CD4-positive, alpha-beta T cell treated with Interleukin-21 for 1 hour (primary cell): ENCODE data around the gene CNPPD1.

Experiments
- DNase-seq: peaks from one replicate; pipeline ENCODE4 v3.0.0-alpha.2; 2020

CNPPD1 gene

DNA sequence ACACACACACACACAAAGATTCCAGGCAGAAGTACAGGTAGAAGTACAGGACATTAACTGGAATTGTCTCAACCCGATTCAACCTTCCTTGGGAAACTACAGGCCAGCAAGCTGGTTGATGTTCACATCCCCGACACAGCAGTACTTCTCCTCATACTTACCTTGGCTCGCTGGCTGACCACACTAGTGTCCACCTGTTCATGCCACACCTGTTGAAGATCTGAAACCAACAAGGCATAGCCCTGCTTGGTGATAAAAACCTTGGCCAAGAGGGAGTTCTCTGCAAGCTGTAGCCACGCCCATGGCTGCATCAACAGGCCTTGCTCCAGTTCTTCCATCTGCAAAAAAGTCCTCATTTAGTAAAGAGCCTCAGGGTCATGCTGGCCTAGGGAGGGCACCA is 18.7 kb downstream of the CNPPD1 start:
- no peak for DNase-seq

DNA sequence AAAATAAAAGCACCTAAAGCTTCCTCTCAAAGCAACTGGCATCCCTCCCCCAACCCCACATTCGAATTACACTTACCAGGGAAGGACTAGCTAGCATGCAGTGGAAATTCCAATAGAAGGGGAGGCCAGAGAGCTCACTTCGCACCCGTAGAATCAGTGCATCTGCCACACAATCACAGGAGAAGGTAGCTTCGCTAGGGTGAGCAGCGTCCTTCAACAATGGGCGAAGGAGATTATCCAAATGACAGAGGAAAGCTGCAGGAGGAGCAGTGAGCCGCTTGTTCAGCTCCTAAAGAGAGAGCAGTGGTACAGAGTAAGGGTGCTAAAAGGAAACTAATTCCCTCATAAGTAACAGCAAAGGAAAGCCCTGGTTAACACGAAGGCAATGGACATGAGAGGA is 19.3 kb downstream of the CNPPD1 start:
- no peak for DNase-seq

DNA sequence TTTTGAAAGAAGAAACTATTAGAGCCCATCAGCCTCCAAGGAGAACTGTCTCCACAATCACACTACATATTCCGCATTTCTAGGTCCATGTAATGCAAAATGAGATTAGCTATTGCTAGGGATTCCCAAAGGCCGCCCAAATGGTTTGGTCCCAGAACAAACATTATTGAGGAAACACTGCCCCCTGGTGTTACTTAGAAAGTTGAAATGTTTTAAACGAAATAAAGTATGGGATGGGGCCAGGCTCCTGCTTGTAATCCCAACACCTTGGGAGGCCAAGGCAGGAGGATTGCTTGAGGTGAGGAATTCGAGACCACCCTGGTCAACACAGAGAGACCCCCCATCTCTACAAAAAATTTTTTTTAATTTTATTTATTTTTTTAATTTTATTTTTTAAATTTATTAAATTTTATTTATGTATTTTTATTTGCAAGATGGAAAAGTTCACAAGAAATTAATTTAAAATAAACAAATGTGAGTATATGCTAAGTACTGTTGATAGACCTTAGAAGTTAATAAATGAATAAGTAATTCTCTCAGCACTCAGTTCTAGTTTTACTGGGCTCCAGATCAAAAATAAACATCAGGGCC is 21.6 kb downstream of the CNPPD1 start:
- DNase-seq = peak; percentile 73

DNA sequence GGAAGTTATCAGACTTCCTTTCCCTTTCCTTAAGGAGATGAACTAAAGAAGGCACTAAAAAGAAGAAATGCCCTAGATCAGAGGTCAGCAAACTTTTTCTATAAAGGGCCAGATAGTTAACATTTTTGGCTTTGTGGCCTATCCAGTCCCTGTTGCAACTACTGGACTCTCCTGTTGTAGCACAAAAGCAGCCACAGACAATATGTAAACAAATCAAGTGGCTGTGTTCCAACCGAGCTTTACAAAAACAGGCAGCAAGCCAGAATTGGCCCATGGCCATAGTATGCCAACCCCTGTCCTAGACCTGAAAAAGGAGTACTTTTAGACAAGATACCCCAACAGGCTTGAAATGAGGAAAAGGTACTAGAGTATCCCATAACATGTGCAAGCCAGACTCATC is 27.1 kb downstream of the CNPPD1 start:
- DNase-seq = no peak

DNA sequence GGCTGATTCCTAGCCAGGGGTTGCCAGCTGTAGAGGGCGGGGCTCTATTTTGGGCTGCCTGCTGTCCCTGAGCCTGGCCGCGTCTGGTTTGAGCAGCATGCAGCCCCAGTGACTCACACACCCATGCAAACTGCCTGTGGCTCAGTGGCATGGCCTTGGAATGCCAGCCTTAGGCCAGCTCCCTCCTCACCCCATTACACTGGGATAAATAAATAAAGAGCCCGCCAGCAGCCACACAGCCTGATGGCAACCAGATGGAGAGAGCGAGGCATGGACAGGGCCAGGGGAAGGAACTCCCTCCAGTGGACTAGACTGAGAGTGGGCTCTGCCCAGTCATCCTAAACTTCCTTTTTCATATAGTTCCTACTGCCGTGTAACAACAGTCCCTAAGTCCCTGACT is 34.4 kb downstream of the CNPPD1 start:
- no peak for DNase-seq

DNA sequence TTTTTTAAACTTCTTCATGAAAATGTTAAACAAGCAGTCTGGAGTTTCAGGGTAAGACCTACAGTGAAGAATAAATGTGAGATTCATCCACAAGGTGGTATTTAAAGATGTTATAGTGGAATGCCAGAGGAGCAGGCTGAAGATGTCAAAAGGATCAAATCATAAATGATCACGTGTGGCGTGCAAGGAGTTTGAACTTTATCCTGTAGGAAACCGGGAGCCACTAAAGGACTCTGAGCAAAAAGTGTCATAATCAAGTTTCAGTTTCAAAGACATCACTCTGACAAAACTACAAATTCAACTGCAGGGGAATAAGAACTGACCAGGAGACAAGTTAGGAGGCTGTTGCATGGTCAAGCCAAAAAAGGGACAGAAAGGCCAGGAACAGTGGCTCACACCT is 36.0 kb downstream of the CNPPD1 start:
- DNase-seq = no peak

DNA sequence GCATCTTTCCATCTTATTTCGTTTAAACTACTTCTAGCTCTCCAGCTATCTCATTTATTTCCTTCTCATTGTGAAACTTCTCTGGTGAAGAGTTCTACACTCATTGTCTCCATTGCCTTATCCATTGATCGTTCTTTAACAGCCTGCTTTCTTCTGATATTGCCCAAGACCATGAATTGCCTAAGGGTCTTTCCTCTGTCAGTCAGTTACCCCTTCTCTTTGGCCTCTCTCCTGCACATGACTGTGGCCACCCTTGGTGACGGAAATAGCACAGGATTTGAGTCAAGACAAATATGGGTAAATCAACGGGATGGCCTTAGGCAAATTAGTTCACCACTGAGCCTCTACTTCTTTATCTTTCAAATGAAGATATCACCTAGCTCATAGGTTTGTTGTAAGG is 42.7 kb downstream of the CNPPD1 start:
- no peak for DNase-seq

DNA sequence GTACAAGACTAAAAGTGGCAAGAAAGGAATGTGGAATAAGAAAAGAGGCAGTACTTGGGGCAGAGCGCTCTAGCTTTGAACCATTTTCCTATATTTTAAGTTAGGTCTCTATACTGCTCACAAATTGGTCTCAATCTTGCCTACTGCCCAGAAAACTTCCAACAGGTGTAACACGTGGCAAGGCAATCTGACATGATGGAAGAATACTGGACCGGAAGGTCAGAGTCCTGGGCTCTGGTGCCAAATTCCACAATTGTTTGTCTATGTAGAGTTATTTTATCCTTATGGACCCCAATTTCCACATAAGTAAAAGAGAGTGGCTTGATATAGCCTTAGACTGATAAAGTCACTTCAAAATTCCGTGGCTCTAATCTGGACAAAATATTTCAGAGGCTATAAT is 45.0 kb downstream of the CNPPD1 start:
- DNase-seq = no peak

DNA sequence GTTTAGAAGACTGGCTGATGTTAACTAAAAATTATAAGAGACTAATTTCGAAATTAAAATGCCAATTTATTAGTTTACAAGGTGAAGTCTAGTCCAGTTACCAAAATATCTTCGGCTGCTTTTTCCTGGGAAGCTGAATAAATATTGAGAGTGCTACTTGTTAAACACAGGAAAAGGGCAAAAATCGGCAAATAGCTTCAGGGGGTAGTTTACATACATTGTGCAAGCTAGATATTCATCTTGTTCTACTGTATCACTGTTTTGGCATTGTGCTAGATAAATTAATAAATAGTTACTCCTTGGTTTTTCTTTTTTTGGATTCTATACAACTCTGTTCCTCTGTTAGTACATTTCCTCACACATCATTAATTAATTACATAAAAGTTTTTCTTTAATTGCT is 45.4 kb downstream of the CNPPD1 start:
- no peak for DNase-seq

DNA sequence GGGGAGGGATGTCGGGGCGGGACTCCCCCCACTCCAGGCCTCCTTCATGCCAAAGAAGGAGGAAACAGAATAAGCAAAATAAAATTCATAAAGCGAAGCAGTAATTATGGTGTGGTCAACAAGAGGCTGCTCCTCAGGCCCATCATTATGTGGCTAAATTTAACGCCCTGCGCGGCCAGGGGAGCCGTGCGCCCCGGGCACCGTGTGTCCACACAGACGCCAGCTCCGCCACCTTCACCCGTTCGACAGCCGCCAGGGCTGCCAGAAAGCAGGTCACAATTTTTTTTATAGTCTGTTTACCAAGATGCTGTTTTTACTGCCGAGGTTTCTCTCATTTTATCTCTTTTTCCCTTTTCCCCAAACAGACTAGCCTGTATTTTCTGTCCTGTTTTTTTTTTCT is 47.1 kb downstream of the CNPPD1 start:
- no peak for DNase-seq

DNA sequence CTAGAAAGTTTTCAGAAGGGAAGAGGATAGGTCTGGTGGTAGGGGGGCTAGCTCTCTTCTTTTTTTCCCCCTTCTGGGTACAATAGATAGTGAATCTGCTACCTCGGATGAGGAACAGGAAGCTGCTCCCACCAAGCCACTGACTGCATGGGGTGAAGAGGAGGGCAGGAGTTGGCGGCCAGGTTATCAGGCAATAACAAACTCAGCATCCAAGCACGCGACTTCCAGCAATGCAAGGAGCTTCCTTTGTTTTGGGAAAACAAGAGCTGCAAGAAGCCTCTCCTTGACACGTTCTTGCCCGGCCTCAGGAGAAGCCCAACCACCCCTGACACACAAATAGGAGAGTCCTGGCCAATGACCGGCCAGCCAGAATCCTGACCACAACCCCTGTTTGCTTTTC is 48.3 kb downstream of the CNPPD1 start:
- DNase-seq = no peak

DNA sequence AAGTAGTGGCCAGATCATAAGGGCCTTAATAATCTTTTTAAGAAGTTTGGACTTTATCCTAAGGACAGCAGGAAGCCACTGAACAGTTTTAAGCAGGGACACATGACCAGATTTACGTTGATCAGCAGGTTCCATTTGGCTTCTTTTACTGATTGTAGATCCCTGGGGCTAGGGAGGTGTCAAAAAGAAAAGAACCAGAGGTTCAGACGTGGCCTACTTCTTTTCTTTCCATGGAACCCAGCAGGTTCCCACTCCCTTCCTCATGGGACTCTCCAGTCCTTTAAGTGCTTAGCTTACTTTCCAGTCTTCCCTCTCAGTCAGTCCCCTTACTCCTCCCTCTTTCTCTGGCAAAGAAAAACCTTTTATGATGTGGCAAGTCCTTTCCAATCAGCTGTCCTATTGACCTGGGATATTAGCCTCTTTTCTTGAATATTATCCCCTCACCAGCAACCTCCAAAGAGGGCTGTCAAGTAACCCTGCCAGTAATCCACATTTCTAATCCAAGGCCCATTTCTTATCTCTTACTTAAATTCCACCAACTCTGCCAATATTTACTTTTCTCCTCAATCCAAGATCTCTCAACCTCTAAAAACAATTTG is 49.6 kb downstream of the CNPPD1 start:
- no peak for DNase-seq

DNA sequence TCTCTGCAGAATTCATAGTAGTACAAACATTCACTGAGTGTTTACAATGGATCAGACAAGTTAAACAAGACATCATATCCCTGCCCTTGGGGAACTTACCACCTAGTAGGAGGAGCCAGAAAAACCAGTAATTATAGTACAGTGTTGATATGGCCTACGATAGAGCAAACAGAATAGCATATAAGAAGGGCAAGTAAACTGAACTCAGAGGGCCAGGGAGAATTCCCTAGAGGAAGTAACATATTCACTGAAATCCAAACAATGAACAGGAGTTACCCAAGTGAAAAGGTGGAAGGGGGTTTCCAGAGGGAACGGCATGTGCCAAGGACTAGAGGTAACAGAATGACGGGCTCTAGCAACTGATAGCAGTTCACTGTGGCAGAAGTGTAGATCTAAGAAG is 50.2 kb downstream of the CNPPD1 start:
- DNase-seq = no peak

DNA sequence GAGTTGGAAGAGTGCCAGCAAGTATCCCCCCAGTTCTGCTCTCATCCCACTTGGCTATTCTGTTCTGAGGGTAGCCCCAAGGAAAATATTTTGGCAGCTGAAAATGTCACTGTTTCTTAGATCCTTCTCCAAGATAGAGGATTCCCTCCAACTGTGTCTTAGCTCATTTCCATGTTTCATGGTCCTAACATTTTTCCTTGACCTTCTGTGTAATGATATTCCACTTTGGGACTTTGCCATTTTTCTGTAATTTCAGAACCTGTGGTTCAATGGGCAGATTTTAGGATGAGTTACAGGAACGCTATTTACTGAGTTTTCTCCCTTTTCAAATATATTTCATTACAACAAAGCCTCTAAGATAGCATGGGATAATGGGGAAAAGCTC is 50.8 kb downstream of the CNPPD1 start:
- DNase-seq = no peak

DNA sequence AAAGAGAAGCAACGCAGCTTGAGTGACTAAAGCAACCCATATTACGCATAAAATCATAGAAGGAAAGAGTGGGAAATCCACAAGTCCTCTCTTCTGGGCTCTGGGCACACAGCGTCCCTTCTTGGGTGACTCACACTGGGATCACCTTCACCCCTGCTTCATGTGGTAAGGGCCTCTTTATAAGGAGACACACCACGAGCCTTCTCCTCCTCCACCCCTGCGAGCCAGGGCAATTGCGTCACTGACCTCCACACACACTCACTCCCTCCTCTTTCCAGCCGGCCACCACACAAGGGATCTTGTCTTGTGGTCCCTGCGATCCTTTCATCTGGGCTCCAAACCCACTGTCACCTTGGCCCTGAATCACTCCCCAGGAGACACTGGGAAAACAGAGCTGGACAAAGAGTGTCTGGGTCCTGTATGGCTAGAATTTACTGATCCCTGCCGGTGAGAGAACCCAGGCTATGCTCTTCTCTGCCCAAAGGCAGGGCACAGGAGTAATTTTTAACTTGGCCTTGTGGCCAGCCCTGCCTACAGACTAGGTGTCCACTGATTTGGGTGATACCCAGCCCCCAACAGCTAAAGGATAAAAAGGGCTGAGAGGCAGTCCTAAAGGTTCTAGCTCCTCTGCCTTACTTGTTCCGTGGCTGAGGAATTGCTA is 51.4 kb downstream of the CNPPD1 start:
- no peak for DNase-seq

DNA sequence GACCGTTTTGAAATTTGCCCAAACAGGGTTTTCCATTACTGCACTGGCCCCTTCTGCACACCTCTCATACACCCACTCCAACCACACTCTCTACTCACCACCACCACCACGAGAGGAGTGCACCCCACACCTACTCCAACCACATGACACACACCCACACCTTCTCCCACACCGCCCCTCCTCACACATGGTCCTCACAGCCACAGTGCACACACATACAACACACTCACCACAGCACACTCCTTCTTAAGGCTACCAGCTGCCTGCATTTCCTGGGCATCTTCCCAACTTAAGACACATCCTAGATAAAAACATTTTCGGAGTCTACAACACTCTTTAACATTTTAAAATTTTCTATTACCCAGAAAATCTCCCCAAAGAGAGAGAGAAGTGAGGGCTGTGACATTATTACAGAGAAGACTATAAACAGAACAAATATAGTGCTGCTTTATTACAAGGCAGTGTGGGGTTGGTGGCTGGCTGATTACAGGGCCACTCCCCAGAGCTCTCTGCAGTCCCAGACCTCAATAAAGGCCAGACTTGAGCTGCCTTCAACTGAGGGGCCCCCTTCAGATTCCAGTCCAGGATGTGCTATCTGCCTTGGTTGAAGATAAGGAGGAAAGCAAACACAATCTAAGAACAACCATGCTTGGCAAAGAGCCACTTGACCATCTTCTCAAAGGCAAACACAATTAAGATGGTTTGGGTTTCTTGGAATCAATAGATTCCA is 52.2 kb downstream of the CNPPD1 start:
- DNase-seq = peak; percentile 32

DNA sequence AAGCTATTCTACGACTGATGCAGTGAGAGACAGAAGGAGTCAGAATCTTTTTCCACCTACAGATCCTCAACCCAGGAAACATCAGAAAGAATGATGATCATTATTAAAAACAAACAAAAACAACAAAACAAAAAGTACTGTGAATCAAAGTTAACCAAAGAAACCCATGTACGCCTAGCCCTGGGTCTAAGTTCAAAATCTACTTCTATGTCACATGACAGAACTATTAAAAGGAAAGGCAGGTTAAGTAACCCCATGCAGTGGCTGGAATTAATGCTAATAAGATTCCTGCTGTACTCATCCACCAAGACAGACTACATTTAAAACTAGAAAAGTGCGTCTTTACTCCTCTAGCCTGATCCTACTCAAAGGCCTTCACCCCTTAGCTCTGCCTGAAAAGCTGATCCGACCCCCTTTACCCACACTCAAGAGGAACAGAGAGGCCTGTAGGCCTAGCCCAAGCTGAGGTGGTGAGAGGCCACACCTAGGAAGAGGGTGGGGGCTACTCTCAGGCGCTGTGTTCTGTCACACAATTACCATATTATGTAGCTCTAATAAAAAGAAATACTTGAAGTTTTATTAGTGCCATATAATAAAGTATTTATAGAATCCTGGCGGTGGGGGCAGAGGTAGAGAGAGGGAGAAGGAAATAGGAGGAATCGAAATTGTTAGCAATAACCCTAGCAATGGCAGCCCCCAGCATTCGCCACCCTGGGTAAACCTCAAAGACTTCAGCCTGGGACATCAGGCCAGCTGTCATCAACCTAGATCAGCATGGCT is 53.2 kb downstream of the CNPPD1 start:
- no peak for DNase-seq

DNA sequence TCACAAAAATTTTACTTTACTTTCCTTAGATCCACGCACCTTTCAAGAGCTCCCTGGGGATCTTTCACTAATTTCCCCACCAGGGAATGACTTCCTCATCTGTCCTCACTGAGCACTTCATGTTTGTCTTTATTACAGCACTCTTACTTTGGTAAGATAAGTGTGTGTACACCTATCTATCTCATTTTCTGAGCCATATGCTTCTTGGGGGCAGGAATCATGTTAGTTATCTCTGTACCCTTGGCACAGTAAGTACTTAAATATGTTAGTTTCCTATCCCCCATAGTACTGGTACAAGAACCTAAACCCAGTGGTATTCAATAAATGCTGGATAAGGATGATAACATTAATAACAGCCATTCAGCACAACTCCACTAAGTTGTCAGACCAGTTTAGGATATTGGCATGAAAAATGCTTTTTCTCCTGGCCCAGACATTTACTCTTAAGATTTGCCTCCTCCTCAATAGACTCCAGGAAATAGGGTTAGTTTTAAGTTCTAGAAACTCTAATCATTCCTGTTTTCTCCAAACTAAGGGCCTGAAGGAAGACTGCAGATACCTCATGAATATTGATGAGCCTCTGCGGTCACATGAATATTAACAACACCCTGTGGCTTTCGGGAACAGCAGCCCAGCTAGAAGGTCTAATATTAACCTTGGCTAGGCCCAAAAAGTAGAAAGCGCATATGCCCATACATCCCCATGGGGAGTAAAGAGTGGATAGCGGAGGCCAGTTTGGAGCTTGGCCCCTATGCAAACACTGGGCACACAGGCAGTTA is 54.3 kb downstream of the CNPPD1 start:
- DNase-seq = no peak
